Endothelial cell of hepatic sinusoid (primary cell): ENCODE data around the gene MAPKAPK3.

Source experiments
- in situ Hi-C: cut with HindIII; loops from 2 replicates; pipeline ENCODE4 v1.10.0; 2017; ENCODE audit warnings: low sequenced_read_pairs

Gene MAPKAPK3

DNA sequence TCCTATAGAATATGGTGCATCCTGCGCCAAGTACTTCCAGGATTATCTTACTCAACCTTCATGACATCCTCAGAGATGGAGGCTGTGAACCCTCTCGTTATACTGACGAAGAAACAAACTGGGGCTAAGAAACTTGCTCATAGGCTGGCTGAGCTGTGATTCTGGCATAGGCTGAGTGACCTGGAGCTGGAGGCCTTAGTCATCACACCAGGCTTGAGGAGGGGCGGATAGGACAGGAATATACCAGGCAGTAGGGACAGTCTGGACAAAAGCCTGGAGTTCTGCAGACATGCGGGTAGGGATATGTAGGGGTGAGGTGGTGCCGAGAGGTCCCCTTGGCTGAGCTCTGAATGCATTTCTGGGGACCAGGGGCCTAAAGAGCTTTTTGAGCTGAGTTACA is 29.6 kb upstream of the MAPKAPK3 start:
- in situ Hi-C loops: no loop called here

DNA sequence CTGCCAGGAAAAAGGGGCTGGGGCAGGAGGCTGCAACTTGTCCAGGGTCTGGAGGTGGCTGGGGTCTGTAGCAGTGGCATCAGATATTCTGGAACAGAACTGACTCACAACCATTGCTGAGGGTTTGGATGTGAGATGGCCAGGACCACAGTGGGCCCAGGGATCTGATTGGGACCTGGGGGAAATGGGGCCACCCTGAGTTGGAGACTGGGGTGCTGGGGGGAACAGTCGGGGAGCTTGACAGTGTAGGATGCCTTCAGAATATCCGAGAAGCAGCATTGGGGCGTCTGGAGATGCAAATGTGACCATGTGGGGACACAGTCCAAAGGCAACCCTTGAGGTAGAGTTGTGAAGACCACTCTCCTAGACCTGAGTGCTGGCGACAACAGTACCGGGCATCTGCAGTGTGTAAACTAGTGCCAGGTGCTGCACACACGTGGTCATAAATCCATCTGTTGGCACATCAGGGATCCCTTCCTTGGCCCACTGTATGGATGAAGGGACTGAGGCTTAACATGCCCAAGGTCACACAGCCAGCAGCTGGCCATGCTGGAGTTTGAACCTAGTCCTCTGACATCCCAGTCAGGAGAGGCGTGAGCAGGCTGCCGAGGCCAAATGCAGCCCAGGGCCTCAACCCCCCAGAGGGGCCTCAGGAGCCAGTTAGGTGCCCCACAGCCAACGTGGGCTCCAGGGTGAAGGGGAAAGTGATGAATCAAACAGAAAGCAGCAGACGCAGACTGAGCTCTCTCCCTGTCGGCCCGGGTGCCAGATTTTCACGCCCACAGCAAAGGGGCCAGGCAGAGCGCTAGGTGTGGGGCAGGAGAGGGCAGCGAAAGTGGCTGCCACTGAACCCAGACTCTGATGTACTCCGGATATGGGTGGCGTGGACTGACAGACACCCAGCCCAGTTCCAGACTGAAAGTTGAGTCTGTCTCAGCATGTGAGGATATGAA is 28.9 kb upstream of the MAPKAPK3 start:
- in situ Hi-C loops: no loop called here

DNA sequence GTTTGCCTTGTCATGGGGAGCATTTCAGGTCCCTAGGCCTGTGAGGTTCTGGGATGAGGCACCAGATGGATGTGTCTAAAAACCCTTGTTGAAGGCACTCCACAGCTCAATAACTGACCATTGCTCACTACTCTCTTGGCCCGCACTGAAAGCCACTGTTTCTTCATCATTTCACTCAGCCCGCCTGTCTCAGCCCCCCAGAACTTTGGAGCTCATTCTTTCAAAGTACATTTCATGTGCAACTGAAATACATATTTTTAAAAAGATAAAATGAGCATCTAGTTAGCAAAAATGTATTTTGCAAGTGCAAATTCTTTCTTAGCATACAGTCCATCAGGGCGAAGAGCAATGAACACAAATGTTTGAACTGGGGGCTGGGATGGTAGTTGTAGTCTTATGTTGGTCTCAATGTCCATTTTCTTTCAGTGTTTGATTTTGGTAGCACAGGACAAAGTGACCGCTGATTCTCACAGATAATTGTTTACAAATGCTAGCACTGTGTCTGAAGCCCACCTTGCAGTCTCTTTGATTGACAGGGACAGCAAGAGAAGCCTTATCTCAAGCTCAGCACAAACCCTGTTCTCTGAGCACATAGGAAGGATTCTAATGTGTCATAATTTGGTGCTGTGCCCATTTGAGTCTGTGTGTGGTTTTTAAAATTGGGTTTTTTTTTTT is 28.1 kb upstream of the MAPKAPK3 start:
- in situ Hi-C loops: no loop called here

DNA sequence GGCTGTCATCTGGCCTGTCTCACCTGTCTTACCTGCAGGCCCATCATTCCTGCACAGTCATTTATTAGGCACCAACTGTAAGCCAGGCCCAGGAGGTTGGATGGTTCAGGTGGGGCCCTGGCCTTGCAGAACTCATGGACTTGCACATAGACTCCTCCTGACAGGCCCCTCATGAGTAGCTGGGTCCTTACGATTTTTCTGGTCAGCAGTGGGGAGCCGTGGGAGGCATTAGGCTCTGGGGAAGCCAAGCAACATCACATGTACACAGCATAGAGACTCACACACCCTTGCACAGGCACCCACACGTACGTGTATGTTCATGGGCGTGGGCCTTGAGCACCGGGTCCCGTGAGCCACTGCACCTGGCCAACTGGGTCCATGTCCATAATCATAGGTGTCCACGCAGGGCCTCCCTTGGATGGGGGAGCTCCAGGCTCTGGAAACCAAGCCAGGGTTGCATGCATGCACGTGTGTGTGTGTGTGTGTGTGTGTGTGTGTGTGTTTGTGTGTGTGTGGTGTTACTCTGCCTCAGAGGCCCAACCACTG is 25.7 kb upstream of the MAPKAPK3 start:
- in situ Hi-C loops: no loop called here

DNA sequence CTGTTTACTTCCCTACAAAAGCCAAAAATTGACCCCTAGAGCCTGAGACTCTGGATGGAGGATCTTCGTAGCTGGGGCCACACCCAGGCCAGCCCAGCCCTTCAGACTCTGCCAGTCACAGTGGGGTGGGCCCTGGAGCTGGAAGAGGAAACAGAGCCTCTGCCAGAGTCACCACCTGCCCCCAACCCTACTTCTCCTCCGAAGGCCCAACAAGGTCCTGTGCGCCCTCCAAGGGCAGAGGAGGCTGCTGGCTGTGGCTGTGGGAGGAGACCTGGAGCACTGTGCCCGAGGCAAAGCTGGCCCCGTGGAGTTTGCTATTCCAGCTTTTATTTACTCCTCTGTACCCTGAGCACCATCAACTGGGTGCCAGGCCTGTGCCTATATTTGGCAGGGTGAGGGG is 24.4 kb upstream of the MAPKAPK3 start:
- in situ Hi-C loops: no loop called here

DNA sequence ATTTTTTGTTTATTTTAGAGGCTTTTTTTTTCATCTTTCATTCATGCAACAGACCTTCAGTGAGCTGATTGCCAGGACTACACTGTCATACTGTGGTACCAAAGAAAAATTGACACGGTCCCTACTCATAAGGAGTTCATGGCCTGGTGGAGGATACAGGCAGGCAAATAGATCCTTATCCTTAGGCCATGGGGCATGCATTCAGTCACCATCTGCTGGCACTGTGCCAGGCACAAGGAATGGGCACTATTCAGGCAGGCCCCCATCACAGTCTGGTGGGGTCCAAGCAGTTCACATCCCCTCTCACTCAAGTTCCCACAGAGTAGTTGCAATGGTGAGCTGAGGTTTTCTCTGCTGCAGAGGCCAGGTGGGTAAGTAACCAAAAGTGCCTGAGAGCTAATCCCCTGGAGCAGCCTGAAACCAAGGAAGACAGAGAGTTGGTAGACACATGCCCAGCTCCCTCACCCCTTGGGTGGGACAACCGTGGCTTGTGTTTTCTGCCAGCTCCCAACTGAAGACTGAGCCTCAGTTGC is 22.6 kb upstream of the MAPKAPK3 start:
- in situ Hi-C loops: no loop called here

DNA sequence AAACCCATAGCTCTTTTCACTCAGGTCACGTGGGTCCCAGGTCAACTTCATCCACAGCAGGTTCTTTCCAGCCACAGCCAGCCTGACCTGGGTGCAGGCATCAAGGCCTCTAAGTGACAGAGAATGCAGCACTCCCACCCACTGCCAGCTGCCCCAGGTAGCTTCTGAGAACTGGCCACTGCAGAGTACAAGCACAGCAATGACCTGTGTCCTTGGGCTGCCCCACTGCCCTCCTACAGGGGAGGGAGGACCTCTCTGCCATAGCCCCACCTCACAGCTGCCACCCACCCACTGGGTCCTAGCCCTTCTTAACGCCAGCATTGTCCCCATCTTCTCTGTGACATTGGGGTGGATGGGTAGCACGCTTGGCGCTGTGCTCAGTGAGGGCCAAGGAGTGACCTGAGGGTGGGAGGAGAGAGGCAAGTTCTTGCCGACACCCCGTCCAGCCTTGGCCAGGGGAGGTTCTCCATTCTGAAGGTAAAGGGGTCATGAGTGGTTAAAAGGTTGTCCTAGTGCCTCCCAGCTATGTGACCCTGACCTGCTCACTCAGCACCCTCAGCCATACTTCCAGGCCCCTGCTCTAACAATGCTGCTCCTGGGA is 17.7 kb upstream of the MAPKAPK3 start:
- in situ Hi-C loops: no loop called here

DNA sequence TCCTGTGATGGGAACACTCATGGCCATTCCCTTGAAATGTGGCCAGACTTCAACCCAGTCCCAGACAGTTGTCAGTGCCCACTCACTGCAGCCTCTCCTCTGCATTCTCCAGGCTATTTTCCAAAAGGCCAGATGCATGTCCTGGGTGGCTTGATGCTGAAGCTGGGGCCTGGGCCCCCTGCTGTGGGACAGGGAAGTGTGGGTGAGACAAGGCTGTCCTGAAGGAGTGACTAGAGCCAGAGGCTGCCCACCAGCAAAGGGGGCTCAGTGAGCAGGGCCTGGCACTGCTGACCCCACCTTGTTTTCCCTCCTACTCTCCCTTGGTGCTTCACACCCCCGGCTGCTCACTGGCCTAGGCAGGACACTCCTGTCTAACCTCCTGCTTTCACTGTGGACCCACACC is 17.2 kb upstream of the MAPKAPK3 start:
- in situ Hi-C loops: loop anchor here (25.0 kb wide), 1 partner anchor 1063 kb away; the partner anchor contains the start of gene TEX264

DNA sequence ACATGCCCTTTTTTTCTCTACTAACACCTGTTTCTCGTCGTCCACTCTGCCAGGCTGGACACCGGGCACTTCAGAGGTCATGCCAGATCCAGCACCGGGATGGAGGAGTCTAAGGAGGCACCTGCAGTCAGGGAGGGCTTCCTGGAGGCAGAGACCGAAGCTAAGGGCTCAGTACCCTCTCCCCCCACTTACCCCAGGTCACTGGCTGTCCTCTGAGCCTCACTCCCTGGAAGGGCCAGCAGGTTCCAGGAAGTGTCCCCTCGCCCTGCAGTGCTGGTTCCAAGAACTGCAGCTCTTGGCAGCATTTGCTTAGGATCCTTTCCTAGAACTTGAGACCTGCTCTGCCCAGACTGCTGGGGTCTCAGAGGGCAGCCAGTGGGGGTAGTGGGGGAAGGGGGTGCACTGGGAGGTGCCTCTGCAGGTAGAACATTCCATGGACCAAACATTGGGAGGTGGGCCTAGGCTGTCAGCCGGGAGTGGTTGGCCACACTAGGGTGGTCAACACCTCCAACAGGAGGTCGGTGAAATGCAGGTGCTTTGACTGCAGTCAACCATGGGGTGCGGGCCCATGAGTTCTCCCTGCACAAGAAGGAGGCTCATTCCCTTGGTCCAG is 16.7 kb upstream of the MAPKAPK3 start:
- in situ Hi-C loops: loop anchor here (25.0 kb wide), 1 partner anchor 1062 kb away; the partner anchor contains the start of gene TEX264

DNA sequence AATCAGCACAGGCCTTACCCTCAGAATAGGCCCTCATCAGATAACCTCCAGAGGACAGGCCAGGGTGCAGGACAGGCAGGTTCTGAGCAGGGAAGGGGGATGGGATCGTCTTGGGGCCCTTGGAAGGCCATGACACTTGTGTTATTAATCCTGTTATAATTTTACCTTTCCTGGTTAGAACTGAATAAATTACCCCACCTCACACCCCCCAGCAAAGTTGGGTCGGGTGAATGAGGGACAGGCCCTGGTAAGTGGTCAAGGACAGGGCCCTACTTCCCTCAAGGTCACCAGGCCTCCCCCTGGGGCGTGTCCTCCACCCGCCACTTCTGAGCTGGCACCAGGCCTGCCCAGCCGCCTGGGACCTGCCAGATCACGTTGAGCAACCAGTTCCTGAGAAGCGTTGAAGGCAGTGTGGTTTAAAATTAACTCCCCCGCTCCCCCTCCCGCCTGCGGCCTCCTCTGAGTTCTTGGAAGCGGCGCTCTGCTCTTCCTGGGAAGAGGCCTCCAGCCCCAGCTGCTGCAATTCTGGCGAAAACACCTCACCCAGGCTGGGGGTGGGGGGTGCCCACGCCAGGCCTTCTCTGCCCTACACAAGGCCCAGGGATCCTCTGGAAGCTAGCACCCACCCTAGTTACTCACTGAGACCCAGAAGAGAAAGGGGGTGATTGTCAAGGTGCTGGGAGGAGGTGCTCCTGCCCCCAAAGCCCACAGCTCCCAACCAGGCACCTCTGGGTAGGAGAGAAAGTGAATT is 15.9 kb upstream of the MAPKAPK3 start:
- in situ Hi-C loops: loop anchor here (25.0 kb wide), 1 partner anchor 1061 kb away; the partner anchor contains the start of gene TEX264

DNA sequence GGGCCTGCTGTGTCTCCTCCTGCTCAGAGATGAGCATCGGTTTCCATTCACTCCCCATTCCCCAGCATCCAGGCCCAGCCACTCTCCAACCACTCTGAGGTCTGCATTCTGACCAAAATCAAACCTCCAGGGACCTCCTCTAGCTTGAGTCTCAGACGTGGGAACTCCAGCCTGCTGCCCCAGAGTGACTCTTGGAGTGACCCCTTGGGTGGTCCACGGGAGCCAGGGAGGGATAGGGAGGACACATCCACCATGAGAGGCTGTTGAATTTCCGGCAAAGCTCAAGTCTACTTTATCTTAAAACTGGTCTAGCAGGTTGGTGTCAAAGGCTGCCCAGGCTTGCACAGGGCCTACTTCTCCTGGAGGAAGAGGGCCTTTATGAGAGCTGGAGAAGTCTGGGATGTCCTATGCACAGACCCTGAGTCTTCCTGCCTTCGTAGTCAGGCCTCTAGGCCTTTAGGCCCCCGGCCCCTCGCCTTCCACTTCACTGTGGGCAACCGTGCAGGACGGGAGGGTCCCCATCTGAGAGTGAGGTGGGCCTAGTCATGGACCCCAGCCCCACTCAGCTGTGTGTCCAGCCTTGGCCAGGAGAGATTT is 14.3 kb upstream of the MAPKAPK3 start:
- in situ Hi-C loops: loop anchor here (25.0 kb wide), 1 partner anchor 1060 kb away; the partner anchor contains the start of gene TEX264

DNA sequence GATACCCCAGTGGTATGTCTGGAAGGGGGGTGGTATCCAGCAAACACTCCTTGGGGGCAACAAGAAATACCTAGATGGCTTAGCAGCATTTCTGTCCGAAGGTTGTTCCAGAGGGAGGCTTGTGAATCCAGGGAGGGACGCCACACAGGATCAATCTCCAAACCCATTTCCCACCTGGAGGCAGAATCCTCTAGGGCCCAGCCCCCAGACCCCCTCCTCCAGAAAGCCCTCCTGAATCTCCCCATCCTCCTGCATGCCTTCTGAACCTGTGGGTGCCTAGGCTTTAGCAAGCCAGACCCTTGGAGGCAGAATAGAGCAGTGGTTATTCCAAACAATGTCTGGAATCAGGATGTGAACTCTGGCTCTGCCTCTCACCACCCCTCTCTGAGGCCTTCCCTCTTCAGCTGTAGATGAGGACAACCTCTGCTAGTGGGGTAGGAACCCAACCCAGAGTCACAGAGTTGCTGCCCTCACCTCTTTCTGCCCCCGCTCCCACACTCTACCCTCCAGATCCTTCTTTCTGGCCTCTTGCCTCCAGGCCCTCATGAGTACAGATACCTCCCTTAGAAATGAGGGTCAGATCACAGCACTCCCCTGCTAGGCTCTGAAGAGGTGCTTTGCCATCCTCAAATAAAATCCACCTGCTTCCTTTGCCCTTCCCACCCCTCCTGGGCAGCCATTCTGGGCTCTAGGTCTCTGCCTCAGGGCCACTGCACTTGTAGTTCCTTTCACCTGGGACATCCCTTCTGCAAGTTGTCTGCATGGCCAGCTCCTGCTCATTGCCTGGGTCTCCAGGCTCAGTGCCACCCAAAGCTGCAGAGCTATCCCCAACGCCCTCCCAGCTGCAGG is 13.5 kb upstream of the MAPKAPK3 start:
- in situ Hi-C loops: loop anchor here (25.0 kb wide), 1 partner anchor 1059 kb away; the partner anchor contains the start of gene TEX264

DNA sequence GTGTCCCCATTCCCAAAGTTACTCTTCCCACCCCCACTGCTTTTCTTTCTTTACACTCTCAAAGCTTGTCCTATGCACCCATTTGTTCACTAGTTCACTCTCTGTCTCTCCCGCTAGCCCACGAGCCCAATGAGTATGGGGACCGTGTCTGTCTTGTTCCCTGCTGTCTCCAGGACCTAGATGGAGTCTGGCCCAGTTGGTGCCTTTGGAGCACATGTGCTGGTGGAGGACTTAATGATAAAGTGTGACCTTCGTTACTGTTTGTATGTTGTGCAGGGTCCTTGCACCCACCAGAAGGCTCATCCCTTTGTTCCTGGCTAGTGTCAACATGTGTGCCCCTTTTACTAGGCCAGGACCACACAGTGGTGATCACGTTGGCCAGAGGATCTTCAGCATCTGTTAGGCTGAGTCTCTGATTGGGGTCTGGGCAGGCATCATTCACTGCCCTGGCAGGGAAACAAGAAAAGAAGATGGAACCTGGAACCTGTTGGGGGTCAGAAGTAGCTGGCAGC is 12.8 kb upstream of the MAPKAPK3 start:
- in situ Hi-C loops: loop anchor here (25.0 kb wide), 1 partner anchor 1058 kb away; the partner anchor contains the start of gene TEX264

DNA sequence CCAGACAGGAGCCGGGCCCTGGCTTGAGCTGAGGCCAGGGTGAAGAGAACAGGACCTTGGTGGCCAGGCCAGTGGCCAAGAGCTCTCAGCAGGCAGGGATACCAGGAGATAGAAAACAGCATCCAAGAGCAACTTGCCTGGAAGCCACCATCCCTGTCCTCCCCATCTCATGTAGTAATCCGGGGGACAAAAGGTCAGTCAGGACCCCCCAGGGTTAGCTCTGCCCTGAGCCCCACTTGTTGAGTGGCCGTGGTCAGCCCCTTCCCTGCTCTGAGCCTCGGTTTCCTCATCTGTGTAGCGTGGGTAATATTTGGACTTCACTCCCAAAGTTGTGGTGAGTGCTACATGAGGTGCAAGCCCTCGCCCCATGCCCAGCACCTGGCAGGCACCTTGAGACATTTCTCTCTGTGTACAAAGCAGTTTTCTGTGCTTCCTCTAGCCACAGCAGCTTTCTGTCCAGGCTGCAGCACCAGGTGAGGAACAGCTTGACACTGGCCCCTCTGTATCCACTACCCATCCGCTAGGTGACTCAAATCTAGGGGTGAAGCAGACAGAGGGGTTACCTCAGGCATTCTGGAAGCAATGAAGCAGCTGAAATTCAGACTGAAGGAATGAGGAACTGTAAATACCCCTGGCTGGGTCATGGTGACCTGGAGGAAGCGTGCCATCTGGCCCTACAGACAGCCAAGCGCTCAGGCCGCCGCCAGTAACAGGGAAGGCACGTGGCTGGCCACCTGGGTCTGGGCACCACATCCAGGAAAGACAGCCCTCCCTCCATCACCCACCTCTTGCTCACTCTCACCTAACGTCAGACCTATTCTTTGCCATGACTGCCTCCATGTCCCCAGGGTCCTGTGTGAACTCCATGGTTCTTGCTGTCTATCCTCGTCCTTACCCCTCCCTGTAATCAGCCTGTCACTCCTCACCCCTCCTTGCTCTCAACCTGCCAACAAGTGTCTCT is 12.0 kb upstream of the MAPKAPK3 start:
- in situ Hi-C loops: loop anchor here (5.0 to 25.0 kb wide), 3 partner anchors 178 to 1057 kb away; partner anchors contain the start of genes RBM15B and TEX264

DNA sequence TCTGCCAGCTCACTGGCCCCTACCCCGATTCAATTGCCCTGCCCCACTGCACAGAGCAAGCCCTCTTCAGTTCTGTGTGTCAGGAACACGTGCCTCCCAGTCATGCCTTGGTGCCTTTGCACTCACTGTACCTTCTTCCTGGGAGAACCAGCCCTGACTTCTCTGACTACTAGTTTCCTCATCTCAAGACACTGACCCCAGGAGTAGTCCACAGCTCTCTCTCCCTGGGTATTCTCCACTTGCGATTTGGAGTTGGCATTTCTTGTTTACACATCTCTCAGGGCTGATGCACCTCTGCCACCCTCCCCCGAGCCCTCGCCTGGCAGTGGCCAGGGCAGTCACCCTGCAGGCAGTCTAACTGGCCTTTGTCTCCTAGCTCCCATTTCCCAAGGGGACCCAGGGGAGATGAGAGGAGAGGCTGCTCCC is 11.0 kb upstream of the MAPKAPK3 start:
- in situ Hi-C loops: loop anchor here (5.0 to 25.0 kb wide), 3 partner anchors 179 to 1056 kb away; partner anchors contain the start of genes RBM15B and TEX264

DNA sequence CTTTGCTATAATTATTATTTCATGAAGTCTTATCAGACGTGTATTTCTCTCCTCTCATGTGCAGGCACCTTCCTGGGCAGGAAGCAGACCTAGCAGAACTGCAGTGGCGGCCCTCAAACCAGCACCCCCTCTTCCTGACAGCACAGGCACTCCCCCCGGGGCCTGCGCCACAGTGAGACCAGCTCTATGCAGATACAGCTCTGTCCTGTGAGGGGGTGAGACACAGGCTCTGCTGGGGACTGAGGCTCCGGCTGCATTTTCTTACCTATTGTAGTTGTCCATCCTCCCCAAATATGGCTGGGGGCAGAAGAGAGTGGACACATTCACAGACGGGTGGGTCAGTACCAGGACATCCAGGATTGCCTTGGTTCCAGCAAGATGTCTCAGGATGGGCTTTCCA is 10.4 kb upstream of the MAPKAPK3 start:
- in situ Hi-C loops: loop anchor here (5.0 to 25.0 kb wide), 3 partner anchors 179 to 1056 kb away; partner anchors contain the start of genes RBM15B and TEX264
